BJ (cell line): ENCODE data around the gene CAPS. TPM values are rescaled to one million over a fixed set of nuclear protein-coding genes. Genes with fewer than 3 reads are reported as not detected.

Source experiments
- CTCF ChIA-PET: fragments of 350-600 bp; formaldehyde crosslinking; extraction: SDS; loops from one replicate; lab custom pipeline; 2021; ENCODE audit warnings: antibody characterized with exemption, inconsistent platforms; lab: Yijun Ruan, JAX
- POLR2A ChIA-PET: fragments of 300-600 bp; sonication (Branson Sonifier 250); formaldehyde crosslinking; extraction: SDS; loops from one replicate; lab custom pipeline; 2021; ENCODE audit warnings: antibody characterized with exemption; lab: Charles Lee
- DNase-seq: peaks from one replicate; pipeline ENCODE4 v3.0.0-alpha.2; 2011; ENCODE audit warnings: low read depth
- H3K27me3 ChIP-seq: 2 replicates; pipeline ENCODE4 v1.6.0; 2011; ENCODE audit warnings: low read length; ENCODE audit not compliant: control insufficient read depth, insufficient read depth
- H3K36me3 ChIP-seq: 2 replicates; pipeline ENCODE4 v1.5.1; 2011; ENCODE audit warnings: low read length; ENCODE audit not compliant: control insufficient read depth, insufficient read depth
- H3K4me3 ChIP-seq: 2 replicates; pipeline ENCODE4 v1.5.1; 2011; ENCODE audit warnings: low read depth, mild to moderate bottlenecking, control low read depth, low read length
- CTCF ChIP-seq: IDR thresholded peaks from 2 replicates; pipeline ENCODE4 v1.5.1; 2011; ENCODE audit warnings: low read depth, mild to moderate bottlenecking, control low read depth, inconsistent platforms, low read length, moderate library complexity; ENCODE audit not compliant: insufficient read depth
- polyA plus RNA-seq: library from polyadenylated mRNA; depleted of rRNA; stranded (reverse); fragments of >200 nt; gene quantifications from 2 replicates; pipeline ENCODE4 v1.2.3, GENCODE V29; 2011

The CAPS gene
- polyA plus RNA-seq, 1 experiment = 5.6 TPM

DNA sequence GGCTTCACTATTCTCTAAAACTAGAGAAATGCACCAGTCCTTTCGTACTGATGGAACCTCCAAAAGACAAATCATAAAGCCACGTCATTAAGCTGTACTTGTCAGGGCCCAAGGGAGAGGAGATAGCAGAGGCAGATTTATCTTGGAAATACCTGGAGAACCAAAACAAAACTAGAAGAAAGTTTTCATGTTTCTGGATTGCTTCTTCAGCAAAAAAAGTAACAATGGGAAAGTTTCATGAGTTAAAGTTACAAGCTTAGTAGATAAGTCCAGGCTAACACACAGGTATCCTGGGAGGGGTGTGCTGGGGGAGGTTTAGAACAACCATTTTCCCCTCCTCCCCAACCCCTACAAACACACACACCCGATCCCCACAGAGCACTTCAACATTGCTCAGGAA is 42.3 kb downstream of the CAPS start:
- POLR2A ChIA-PET = no interaction called here
- Histone ChIP-seq H3K36me3 (peaks cover 3% of the 10 kb centered on the region; the same call in 1 of the 2 replicates), H3K27me3 (no peaks in the 10 kb centered on the region), H3K4me3 (no peak overlapping the region)
- no peak for DNase-seq
- no peak for TF ChIP-seq CTCF
- CTCF ChIA-PET = interaction anchor here (1.1 to 12.1 kb wide), 4 partner anchors 10 to 16 kb away, joined by 3 to 78 read pairs (median 4); no protein-coding TSS in a partner anchor

- TF ChIP-seq CTCF = no peak
- ChIA-PET POLR2A (no interaction called here), CTCF (interaction anchor here (1.1 to 12.1 kb wide), 4 partner anchors 10 to 16 kb away, joined by 3 to 78 read pairs (median 4); no protein-coding TSS in a partner anchor)
- H3K36me3 ChIP-seq = peaks cover 3% of the 10 kb centered on the region; the same call in 1 of the 2 replicates
- no peak for DNase-seq
- no peaks in the 10 kb centered on the region for H3K27me3 ChIP-seq
- H3K4me3 ChIP-seq = no peak overlapping the region
Observed at GRCh38 chr19:5956728-5957127, 42.7 kb downstream of the CAPS start.

DNA sequence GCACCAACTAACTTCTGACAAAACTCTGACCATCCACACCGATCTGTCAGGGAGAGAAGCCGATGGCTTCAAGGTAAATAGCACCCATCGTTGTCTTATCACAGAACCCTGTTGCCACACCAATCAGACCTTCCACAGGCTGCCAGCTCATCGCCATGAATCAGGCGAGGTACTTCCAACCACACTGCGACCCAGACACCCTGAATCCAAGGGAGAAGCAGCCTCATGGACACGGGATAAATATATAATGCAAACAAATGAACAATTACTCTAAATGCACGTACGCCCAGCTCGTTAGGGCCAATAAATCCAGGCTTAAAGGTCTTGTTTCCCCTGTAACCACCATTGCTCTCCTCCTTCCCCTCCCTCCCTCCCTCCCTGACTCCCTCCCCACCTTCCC is 43.1 kb downstream of the CAPS start:
- H3K36me3 ChIP-seq = peaks cover 3% of the 10 kb centered on the region; the same call in 1 of the 2 replicates
- DNase-seq = no peak
- ChIA-PET CTCF (interaction anchor here (0.8 to 12.1 kb wide), 4 partner anchors 10 to 51 kb away, joined by 3 to 78 read pairs (median 3); no protein-coding TSS in a partner anchor), POLR2A (no interaction called here)
- H3K4me3 ChIP-seq = no peak overlapping the region
- H3K27me3 ChIP-seq = no peaks in the 10 kb centered on the region
- TF ChIP-seq CTCF = no peak

DNA sequence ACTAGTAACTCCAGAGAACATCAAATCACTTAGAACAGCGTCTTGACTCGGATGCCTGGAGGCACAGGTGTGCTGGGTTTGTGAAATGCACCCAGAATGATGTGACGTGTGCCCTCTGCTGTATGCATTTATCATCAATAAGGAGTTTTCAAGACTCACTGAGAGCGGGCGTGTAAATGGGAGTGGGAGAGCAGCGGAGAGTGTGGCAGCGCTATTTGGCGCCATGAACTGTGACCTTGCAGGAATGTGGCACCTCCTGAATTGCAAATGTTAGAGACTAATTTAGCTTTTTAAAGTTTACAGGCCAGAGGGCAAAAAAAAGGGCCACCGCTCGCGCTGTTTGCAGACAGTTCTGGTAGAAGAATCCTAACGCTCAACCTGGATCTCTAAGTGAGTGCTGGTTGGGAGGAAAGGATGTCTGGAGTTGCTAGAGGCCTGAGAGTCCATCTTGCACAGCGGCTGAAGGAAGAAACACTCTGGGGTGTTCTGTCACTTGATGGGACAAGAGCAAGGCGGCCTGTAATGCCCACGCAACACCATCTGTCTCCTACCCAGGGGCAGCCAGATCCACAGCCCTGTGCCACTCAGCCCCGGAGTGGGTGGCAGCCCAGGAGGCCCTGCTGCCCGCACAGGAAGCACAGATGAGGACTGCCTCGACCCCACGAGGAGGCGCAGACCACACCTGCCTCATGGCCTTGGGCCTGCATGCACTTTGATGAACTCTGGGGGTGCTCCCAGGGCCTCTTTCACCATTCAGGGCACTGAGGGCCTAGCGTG is 44.2 kb downstream of the CAPS start:
- TF ChIP-seq CTCF = no peak
- H3K4me3 ChIP-seq = no peak overlapping the region
- ChIA-PET CTCF (interaction anchor here (0.8 to 12.1 kb wide), 4 partner anchors 9 to 52 kb away, joined by 3 to 78 read pairs (median 4); no protein-coding TSS in a partner anchor), POLR2A (no interaction called here)
- DNase-seq = no peak
- H3K36me3 ChIP-seq = peaks cover 3% of the 10 kb centered on the region; the same call in 1 of the 2 replicates
- H3K27me3 ChIP-seq = no peaks in the 10 kb centered on the region

GRCh38 chr19:5958851-5959122 is 44.7 kb downstream of the CAPS start:
- TF ChIP-seq CTCF = no peak
- DNase-seq = no peak
- Histone ChIP-seq H3K36me3 (peaks cover 3% of the 10 kb centered on the region; the same call in 1 of the 2 replicates), H3K27me3 (no peaks in the 10 kb centered on the region), H3K4me3 (no peak overlapping the region)
- ChIA-PET CTCF (interaction anchor here (1.8 to 12.1 kb wide), 2 partner anchors 8 to 14 kb away, joined by 4 to 78 read pairs; no protein-coding TSS in a partner anchor), POLR2A (no interaction called here)
